GM21786 (cell line): Measurements from ENCODE around the gene LIMA1.
"Not testable (repeated sequence)": the region's sequence is repeated elsewhere in the genome, so short reads cannot be mapped to it uniquely, and the experiment has no call there.

ENCODE experiments used
- ATAC-seq: cut with Tn5 transposase; IDR thresholded peaks from one replicate; pipeline ENCODE4 v1.9.1; 2021; ENCODE audit not compliant: unreplicated experiment

The LIMA1 gene

GRCh38 chr12:50287271-50287670, 4.0 kb upstream of the LIMA1 start:
- no peak for ATAC-seq

- no peak for ATAC-seq
Measured at GRCh38 chr12:50285253-50285652, 1.9 kb upstream of the LIMA1 start.

GRCh38 chr12:50282721-50283228, 545 bp downstream of the LIMA1 start:
- ATAC-seq: peak; percentile 13

GRCh38 chr12:50279501-50279900, 3.8 kb downstream of the LIMA1 start:
- no peak for ATAC-seq

GRCh38 chr12:50276912-50277671, 6.2 kb downstream of the LIMA1 start:
- no peak for ATAC-seq

- ATAC-seq: no peak
Measured at GRCh38 chr12:50276068-50276467, 7.3 kb downstream of the LIMA1 start.

GRCh38 chr12:50275556-50275955, 7.8 kb downstream of the LIMA1 start:
- ATAC-seq: no peak

- not testable (repeated sequence) for ATAC-seq
Measured at GRCh38 chr12:50275127-50275526, 8.2 kb downstream of the LIMA1 start.

- no peak for ATAC-seq
Measured at GRCh38 chr12:50271724-50272247, 11.5 kb downstream of the LIMA1 start.

- ATAC-seq: no peak
Measured at GRCh38 chr12:50268482-50268881, 14.8 kb downstream of the LIMA1 start.

- no peak for ATAC-seq
Measured at GRCh38 chr12:50265770-50266524, 17.4 kb downstream of the LIMA1 start.

GRCh38 chr12:50263832-50264231, 19.5 kb downstream of the LIMA1 start:
- ATAC-seq: no peak

GRCh38 chr12:50261654-50262053, 21.7 kb downstream of the LIMA1 start:
- ATAC-seq: no peak

GRCh38 chr12:50258167-50258551, 25.2 kb downstream of the LIMA1 start:
- ATAC-seq: no peak

- no peak for ATAC-seq
Measured at GRCh38 chr12:50257236-50258166, 25.8 kb downstream of the LIMA1 start.

- no peak for ATAC-seq
Measured at GRCh38 chr12:50256761-50257160, 26.6 kb downstream of the LIMA1 start.

- ATAC-seq: no peak
Measured at GRCh38 chr12:50252977-50253602, 30.2 kb downstream of the LIMA1 start.

- ATAC-seq: no peak
Measured at GRCh38 chr12:50251619-50252252, 31.6 kb downstream of the LIMA1 start.

GRCh38 chr12:50249464-50250182, 33.7 kb downstream of the LIMA1 start:
- ATAC-seq: no peak
